Breast epithelium (tissue), 3 donors: Measurements from ENCODE around the gene MGAT5.

Source experiments
- POLR2A ChIP-seq: fragments of 450-650 bp; IDR thresholded peaks from one replicate; pipeline ENCODE4 v1.6.1; 2016; ENCODE audit warnings: antibody characterized with exemption, mild to moderate bottlenecking, moderate library complexity
- POLR2AphosphoS5 ChIP-seq, 3 donors: sonication (generic); formaldehyde crosslinking; IDR thresholded peaks; one replicate each; pipeline ENCODE4 v1.6.1; 2017; ENCODE audit warnings: antibody characterized with exemption in 3 of 3
- TF ChIP-seq, protein P1 (sequence below), 3 donors: fragments of 450-650 bp; IDR thresholded peaks; one replicate each; pipeline ENCODE4 v1.5.1; 2016 to 2017; ENCODE audit warnings: antibody characterized with exemption in 3 of 3, mild to moderate bottlenecking in 3 of 3, moderate library complexity in 3 of 3

DNA sequence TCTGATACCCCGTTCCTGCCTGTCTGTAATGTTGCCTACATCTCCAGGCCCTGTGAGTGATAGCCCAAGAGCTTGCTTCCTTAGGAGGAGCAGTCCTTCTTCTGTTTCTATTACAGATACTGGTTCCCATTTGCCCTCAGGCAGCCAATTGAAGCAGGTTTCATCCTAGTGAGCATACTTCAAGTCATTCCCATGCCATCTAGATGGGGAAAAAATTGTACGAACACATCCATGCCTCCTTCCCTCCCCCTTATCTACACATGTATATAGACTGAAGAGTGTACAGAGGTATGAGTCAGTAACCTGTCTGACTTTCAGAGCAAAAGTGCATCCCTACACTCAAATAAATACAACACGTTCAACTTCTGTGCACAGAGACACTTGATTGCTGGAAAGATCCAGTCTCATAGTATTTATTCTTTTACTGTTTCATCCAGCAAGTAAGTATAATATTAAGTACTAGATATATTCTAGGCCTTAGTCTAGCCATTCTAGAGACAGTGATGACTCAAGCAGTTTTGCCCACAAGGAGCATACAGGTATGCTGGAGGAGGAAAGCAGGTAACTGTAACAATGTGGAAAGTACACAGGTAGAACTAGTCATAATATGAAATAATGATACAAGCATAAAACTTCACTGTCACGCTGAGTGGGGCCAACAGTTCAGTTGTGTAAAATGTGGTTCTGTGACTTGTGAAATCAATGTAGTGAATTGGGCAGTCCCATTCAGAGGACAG lies 153.4 kb downstream of the MGAT5 start:
- TF ChIP-seq, protein P1, sequence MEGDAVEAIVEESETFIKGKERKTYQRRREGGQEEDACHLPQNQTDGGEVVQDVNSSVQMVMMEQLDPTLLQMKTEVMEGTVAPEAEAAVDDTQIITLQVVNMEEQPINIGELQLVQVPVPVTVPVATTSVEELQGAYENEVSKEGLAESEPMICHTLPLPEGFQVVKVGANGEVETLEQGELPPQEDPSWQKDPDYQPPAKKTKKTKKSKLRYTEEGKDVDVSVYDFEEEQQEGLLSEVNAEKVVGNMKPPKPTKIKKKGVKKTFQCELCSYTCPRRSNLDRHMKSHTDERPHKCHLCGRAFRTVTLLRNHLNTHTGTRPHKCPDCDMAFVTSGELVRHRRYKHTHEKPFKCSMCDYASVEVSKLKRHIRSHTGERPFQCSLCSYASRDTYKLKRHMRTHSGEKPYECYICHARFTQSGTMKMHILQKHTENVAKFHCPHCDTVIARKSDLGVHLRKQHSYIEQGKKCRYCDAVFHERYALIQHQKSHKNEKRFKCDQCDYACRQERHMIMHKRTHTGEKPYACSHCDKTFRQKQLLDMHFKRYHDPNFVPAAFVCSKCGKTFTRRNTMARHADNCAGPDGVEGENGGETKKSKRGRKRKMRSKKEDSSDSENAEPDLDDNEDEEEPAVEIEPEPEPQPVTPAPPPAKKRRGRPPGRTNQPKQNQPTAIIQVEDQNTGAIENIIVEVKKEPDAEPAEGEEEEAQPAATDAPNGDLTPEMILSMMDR (IDR thresholded peaks at IDR 0.05) = no peak
- no peak for TF ChIP-seq POLR2A
- no peak for TF ChIP-seq POLR2AphosphoS5 (IDR thresholded peaks at IDR 0.05)
